HG03039 (cell line): ENCODE measurements around the gene KARS1.
A peak's percentile ranks its signal among the peaks of the same experiment; 100 is the strongest.

Experiments
- ATAC-seq: cut with Tn5 transposase; IDR thresholded peaks from one replicate; pipeline ENCODE4 v1.9.1; 2021; ENCODE audit warnings: mild to moderate bottlenecking, moderate library complexity; ENCODE audit not compliant: unreplicated experiment

Gene KARS1

GRCh38 chr16:75647492-75648264 is at the start of gene KARS1, which contains the start of gene TERF2IP:
TSS of gene KARS1 (minus strand) at chr16:75647665. CDS start at chr16:75647639, 26 bp downstream.
TSS of gene TERF2IP (plus strand) at chr16:75647773. CDS start at chr16:75647883, 110 bp downstream.
- ATAC-seq: peak; percentile 84

GRCh38 chr16:75695708-75696107 is 48.2 kb upstream of the KARS1 start:
- no peak for ATAC-seq

- no peak for ATAC-seq
These were observed 39.9 kb upstream of the KARS1 start for GRCh38 chr16:75687361-75687760.

GRCh38 chr16:75682308-75682707 is 34.8 kb upstream of the KARS1 start:
- ATAC-seq: no peak

- no peak for ATAC-seq
These were observed 31.9 kb upstream of the KARS1 start for GRCh38 chr16:75679366-75679765.

- ATAC-seq: no peak
These were observed 29.4 kb upstream of the KARS1 start, which contains the start of gene CPHXL2 for GRCh38 chr16:75676909-75677308. TSS of gene CPHXL2 (minus strand) at chr16:75677009. CDS start at chr16:75676999, 10 bp downstream.

GRCh38 chr16:75667503-75667902 is 20.0 kb upstream of the KARS1 start:
- ATAC-seq: no peak

GRCh38 chr16:75660726-75661302 is 13.3 kb upstream of the KARS1 start:
- no peak for ATAC-seq

- ATAC-seq: no peak
These were observed 12.9 kb upstream of the KARS1 start for GRCh38 chr16:75660321-75660720.

GRCh38 chr16:75658175-75658574 is 10.7 kb upstream of the KARS1 start:
- no peak for ATAC-seq

- no peak for ATAC-seq
These were observed 6.5 kb upstream of the KARS1 start for GRCh38 chr16:75653922-75654321.

GRCh38 chr16:75648265-75649076 is 1.0 kb upstream of the KARS1 start:
- peak; percentile 26 for ATAC-seq

- ATAC-seq: peak; percentile 11
These were observed 363 bp downstream of the KARS1 start for GRCh38 chr16:75647112-75647491.

GRCh38 chr16:75644240-75645012 is 3.0 kb downstream of the KARS1 start:
- no peak for ATAC-seq

GRCh38 chr16:75640598-75640997 is 6.9 kb downstream of the KARS1 start:
- ATAC-seq: no peak

GRCh38 chr16:75635036-75635435 is 12.4 kb downstream of the KARS1 start:
- ATAC-seq: no peak

GRCh38 chr16:75632857-75633256 is 14.6 kb downstream of the KARS1 start:
- no peak for ATAC-seq

GRCh38 chr16:75630052-75630451 is 17.4 kb downstream of the KARS1 start:
- no peak for ATAC-seq

- ATAC-seq: no peak
These were observed 18.3 kb downstream of the KARS1 start for GRCh38 chr16:75629132-75629531.

- ATAC-seq: no peak
These were observed 19.1 kb downstream of the KARS1 start for GRCh38 chr16:75628351-75628750.

- ATAC-seq: no peak
These were observed 19.6 kb downstream of the KARS1 start for GRCh38 chr16:75627851-75628250.
